GM19035 (cell line): ENCODE data around the gene DAPK2.
A peak's percentile ranks its signal among the peaks of the same experiment; 100 is the strongest.

Experiments used
- ATAC-seq: cut with Tn5 transposase; IDR thresholded peaks from one replicate; pipeline ENCODE4 v1.9.1; 2021; ENCODE audit not compliant: unreplicated experiment

Gene DAPK2

GRCh38 chr15:63899193-63899592 is 147.1 kb downstream of the DAPK2 start:
- no peak for ATAC-seq

DNA sequence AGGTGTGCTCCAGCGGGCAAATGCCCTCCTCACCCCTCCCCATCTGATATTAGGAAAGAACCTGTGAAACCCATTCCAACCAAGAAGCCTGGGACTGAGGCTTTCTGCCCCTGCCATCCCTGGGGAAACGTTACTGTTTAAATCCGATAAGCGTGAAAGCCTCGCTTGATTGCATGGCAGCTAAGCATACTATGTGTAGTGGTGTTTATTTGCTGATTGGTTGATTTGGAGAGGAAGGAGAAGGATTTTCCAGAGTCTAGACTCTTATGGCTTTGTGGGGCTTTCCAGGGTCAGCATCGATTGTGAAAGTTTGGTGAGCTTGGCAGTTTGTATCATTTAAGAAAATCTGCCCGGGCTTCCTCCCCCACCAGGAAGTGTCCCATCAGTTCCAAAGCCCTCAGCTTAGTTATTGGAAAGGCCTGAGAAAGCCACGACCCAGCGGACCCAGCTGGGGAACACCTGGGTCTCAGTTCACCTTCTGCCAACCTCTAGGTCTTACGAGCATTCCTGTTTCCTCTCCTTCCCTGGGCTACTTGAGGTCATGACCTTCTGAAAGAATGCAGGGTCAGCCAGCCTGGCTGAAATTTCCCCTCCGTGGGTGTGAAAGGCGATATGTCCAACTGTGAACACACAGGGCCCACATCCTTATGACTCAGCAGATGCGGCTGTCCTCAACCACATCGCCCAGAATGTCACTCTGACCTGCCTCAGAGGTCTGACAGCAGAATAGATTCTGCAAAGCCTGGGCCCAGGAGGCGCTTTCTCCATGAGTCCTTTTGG is 149.8 kb downstream of the DAPK2 start:
- ATAC-seq = peak; percentile 75

- ATAC-seq = no peak
These were observed 150.5 kb downstream of the DAPK2 start for GRCh38 chr15:63895787-63896218.

DNA sequence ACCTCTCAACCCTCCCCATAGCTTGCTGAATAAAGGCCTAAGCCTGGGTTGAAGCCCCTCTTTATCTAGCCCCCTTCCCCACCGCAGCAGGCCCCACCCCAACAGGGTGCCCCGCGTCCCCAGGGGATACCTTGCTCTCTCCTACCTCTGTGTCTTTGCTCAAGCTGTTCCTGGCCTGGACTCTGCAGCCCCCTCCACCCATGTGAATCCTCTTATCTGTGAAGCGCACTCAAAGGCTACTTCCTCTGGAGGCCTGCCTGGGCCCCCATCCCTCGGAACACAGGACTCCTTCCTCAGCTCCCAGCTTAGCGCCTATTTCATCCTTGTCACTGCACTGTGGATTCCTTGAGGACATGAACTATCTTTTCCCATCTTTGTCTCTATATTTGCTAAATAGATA is 151.1 kb downstream of the DAPK2 start:
- ATAC-seq = no peak

DNA sequence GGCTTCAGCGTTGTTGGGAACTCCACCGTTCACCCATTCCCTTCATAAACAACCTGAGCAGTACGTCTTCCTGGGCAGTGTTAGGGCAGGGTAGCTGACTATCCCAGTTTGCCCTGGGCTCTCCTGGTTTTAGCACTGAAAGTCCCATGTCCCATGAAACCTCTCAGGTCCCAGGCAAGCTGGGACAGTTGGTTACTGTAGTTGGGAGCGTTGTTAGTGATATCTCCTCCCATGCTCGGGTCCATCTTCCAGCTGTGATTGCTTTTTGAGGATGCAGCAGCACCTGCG is 151.7 kb downstream of the DAPK2 start:
- ATAC-seq = no peak

GRCh38 chr15:63893866-63894661 is 152.2 kb downstream of the DAPK2 start:
- ATAC-seq = no peak

DNA sequence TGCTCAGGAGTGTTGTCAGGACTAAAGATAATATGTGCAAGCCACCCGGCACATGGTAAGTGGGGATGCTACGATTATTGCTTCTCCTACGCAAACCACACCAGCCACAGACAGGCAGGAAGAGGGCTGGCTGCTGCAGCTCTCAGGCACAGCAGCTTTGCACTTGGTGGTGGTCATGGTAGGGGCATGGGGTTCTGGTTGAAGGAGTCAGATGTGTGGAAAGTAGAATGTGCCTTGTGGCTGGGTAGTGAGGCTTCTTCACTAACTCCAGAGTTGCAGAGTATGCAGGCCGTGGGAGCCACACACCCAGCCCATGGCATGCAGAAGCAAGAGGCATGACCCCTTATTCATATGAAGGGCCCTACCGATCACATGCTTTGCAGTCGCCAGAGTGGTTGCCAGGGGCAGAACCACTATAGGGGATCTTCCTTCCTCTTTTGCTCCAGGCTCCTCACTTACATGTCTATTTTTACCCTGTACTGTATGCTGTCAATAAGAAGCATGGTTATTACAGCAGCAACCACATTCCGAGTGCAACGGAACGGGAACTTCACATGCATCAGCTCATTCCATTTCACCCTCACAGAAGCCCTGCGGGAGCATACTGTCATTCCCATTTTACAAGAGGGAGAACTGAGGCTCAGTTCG is 153.4 kb downstream of the DAPK2 start:
- no peak for ATAC-seq

GRCh38 chr15:63891768-63892133 is 154.5 kb downstream of the DAPK2 start:
- no peak for ATAC-seq

DNA sequence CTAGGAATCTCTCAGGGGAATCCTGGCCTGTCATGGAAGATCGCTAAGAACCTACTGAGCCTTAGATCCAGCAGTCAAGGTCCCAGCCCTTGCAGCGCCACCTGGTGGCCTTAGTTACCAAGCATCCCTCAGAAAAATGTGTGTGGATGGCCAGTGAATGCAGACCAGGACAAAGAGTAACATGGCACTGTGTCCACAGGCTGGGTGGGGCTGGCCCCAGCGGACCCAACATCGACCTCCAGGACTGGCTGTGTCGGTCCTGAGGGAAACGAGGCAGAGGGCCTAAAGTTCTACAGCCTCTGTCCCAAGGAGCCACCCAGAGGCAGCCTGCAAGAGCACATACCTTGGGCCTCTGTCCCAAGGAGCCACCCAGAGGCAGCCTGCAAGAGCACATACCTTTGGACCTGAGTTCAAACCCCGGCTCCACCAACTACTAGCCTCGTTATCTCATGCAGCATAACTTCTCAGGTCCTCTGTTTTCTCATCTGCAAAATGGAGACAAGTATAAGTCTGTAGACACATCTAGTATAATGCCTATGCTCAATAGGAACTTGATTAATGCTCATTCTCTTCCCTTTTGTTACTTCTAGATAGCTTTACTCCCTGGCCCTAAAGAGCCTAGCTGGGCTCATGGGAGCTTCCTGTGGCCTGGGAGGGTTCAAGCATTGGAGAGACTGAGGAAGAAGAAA is 155.1 kb downstream of the DAPK2 start:
- ATAC-seq = no peak

GRCh38 chr15:63890617-63891016 is 155.7 kb downstream of the DAPK2 start:
- ATAC-seq = no peak

- no peak for ATAC-seq
These were observed 156.5 kb downstream of the DAPK2 start for GRCh38 chr15:63889831-63890230.

GRCh38 chr15:63888823-63889222 is 157.5 kb downstream of the DAPK2 start:
- ATAC-seq = no peak

- ATAC-seq = no peak
These were observed 158.1 kb downstream of the DAPK2 start for GRCh38 chr15:63888146-63888545.

DNA sequence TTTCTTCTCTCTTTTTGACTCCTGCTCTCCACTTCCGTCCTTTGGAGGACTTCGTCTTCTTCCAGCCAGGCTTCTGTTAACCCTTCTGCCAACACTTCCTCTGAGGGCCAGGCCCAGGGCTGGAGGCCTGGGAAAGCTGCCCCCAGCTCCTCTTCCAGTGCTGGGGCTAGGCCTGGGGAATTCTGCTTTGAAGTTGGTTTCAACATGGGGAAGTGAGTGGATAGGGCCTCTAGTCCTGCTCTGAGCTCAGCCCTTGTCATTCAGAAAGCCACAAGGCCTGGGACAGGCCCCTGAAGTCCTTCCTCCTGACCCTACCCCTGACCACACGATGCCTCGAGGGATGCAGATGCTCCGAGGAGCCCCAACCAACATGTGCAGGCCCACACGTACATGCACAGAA is 158.7 kb downstream of the DAPK2 start:
- ATAC-seq = no peak

- ATAC-seq = no peak
These were observed 161.3 kb downstream of the DAPK2 start for GRCh38 chr15:63884953-63885352.

DNA sequence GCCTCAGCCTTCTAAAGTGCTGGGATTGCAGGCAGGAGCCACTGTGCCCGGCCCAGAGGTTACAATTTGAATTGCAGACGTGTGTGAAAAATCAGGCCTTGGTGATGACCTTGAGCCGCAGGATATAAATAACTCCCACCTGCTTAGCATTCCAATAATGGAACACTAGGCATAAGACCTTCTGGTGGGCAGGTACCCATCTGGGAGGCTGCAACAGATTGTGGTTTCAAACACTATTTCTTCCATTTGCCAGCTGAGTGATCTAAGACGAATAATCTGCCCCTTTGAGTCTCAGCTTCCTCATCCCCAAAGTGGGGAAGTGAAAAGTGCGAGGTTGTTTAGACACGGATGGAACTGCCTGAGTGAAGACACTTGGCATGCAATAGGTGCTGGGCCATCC is 164.9 kb downstream of the DAPK2 start:
- ATAC-seq = no peak

DNA sequence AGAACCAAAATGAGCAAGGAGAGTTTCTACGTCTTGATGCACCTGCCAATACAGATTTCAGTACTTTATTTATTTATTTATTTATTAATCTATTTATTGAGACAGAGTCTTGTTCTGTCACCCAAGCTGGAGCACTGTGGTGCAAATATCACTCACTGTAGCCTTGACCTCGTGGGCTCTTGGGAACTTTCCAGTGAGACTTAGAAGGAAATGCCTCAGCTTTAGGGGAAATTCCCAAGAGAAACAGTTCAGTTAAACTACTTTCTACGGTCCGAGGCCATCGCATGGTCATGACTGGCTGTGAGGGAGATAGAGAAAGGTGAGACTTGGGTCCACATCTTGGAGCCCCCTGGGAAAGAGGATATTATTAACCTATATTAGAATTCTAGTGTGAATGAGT is 165.5 kb downstream of the DAPK2 start:
- no peak for ATAC-seq

GRCh38 chr15:63879995-63880394 is 166.3 kb downstream of the DAPK2 start:
- ATAC-seq = no peak

DNA sequence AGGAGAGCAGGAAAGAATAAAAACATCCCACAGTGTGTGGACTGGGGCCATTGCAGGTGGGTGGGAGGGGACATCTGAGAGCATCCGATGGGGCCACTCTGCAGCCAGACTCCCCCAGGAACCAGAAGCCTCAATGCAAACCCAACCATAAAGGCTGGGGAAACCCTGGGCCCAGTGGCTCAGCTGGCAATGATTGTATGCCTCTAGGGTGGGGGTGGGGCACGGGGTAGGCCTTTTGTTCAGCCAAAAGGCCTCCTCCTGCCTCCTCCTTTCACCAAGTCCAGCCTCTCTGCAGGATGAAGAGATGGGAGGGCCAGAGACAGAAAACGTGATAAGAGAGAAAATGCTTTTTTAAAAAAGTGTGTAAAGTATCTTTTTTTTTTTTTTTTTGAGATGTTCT is 167.1 kb downstream of the DAPK2 start:
- no peak for ATAC-seq

GRCh38 chr15:63877713-63878271 is 168.5 kb downstream of the DAPK2 start:
- no peak for ATAC-seq

DNA sequence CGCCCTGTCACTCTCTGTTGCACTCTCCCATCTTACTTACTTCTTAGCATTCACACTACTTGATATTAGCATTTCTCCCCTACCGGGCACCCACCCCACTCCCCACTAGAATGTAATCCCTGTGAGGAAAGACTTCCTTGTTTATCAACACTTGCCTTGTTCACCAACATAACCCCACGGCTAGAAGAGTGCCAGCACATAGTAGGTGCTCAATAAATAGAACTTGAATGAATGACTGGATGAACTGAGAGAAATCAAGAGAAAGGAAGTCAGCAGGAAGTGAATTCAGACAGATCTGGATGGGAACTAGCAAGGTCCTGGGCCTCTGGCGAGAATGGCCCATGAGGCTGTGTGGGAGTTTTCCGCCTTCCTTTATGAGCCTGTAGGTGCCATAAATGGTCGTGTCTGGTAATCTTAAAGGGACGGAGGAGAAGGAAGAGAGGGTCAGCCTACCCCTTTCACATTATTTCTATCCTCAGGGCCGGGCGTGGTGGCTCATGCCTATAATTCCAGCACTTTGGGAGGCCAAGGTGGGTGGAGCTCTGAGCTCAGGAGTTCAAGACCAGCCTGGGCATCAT is 170.1 kb downstream of the DAPK2 start:
- ATAC-seq = no peak
